ENCODE results near the gene BCAS1.

- no peak for TF ChIP-seq CTCF (IDR thresholded peaks at IDR 0.05)
- no peak for TF ChIP-seq POLR2A (IDR thresholded peaks at IDR 0.05)
Measured at GRCh38 chr20:53920647-53921245, 149.6 kb downstream of the BCAS1 start.

All from right lobe of liver (tissue), 4 donors.